Naive thymus-derived CD4-positive, alpha-beta T cell (primary cell): ENCODE data around the gene ACACA. TPM values are rescaled to one million over a fixed set of nuclear protein-coding genes. Genes with fewer than 3 reads are reported as not detected.

Source experiments
- ATAC-seq: fragments of 150-1000 bp; cut with Tn5 transposase; 2 replicates; pipeline ENCODE4 v1.10.0; 2021; ENCODE audit warnings: mild to moderate bottlenecking, moderate library complexity
- CTCF ChIA-PET: fragments of 350-600 bp; sonication (Branson Sonifier 250); formaldehyde crosslinking; loops from one replicate; lab custom pipeline; 2021; ENCODE audit warnings: antibody characterized with exemption; lab: Charles Lee
- POLR2A ChIA-PET: fragments of 350-600 bp; sonication (Branson Sonifier 250); formaldehyde crosslinking; loops from one replicate; lab custom pipeline; 2021; ENCODE audit warnings: antibody characterized with exemption, inconsistent platforms; lab: Charles Lee
- DNase-seq, 9 donors: peaks; one replicate each; pipeline versions ENCODE4 v3.0.0 to v3.0.0-alpha.2; 2020 to 2022; ENCODE audit warnings: mixed read lengths in 1 of 9
- H3K27ac ChIP-seq: one replicate; pipeline ENCODE4 v1.7.0; 2013; ENCODE audit warnings: mild to moderate bottlenecking, low read depth, low read length, moderate library complexity
- H3K27me3 ChIP-seq, 2 donors: one replicate each; pipeline ENCODE4 v1.7.0; 2013; ENCODE audit warnings: low read length in 2 of 2, mild to moderate bottlenecking in 2 of 2, moderate library complexity in 2 of 2; ENCODE audit not compliant: control insufficient read depth in 2 of 2, insufficient read depth in 2 of 2
- H3K36me3 ChIP-seq, 3 experiments: 1 replicate in 2 of 3; 2 replicates in 1 of 3; pipeline ENCODE4 v1.7.0; 2013; ENCODE audit warnings: low read length in 3 of 3, mild to moderate bottlenecking in 3 of 3, moderate library complexity in 1 of 3; ENCODE audit not compliant: insufficient read depth in 3 of 3, control insufficient read depth in 2 of 3
- H3K4me1 ChIP-seq, 2 donors: one replicate each; pipeline ENCODE4 v1.7.0; 2013; ENCODE audit warnings: low read length in 2 of 2, mild to moderate bottlenecking in 2 of 2, moderate library complexity in 1 of 2; ENCODE audit not compliant: control insufficient read depth in 2 of 2, insufficient read depth in 2 of 2
- H3K4me3 ChIP-seq: 2 replicates; pipeline ENCODE4 v1.7.0; 2013; ENCODE audit warnings: mild to moderate bottlenecking, low read length
- H3K9me3 ChIP-seq, 3 experiments: 1 replicate in 2 of 3; 2 replicates in 1 of 3; pipeline ENCODE4 v1.7.0; 2013; ENCODE audit warnings: low read length in 3 of 3; ENCODE audit not compliant: control insufficient read depth in 2 of 3
- H3K27ac Mint-ChIP-seq, 9 donors: one replicate each; pipeline ENCODE4 v1.8.0; 2020 to 2022; ENCODE audit warnings: mixed read lengths in 9 of 9, mild to moderate bottlenecking in 8 of 9, moderate library complexity in 5 of 9, inconsistent platforms in 2 of 9
- H3K27me3 Mint-ChIP-seq, 5 donors: one replicate each; pipeline ENCODE4 v1.8.0; 2021 to 2022; ENCODE audit warnings: mixed read lengths in 5 of 5, mild to moderate bottlenecking in 1 of 5
- H3K36me3 Mint-ChIP-seq, 5 donors: one replicate each; pipeline ENCODE4 v1.8.0; 2020 to 2022; ENCODE audit warnings: mixed read lengths in 5 of 5, mild to moderate bottlenecking in 3 of 5, inconsistent platforms in 1 of 5
- H3K4me1 Mint-ChIP-seq, 7 donors: one replicate each; pipeline ENCODE4 v1.8.0; 2020 to 2022; ENCODE audit warnings: mixed read lengths in 7 of 7, mild to moderate bottlenecking in 3 of 7, inconsistent platforms in 1 of 7
- H3K4me3 Mint-ChIP-seq, 10 donors: one replicate each; pipeline ENCODE4 v1.8.0; 2020 to 2022; ENCODE audit warnings: mild to moderate bottlenecking in 10 of 10, mixed read lengths in 10 of 10, moderate library complexity in 6 of 10, inconsistent platforms in 2 of 10
- H3K9me3 Mint-ChIP-seq, 11 donors: one replicate each; pipeline ENCODE4 v1.8.0; 2020 to 2022; ENCODE audit warnings: mixed read lengths in 11 of 11, mild to moderate bottlenecking in 4 of 11, inconsistent platforms in 1 of 11, moderate library complexity in 1 of 11
- intact Hi-C, 2 donors: fragments of 100-400 bp; cut with micrococcal nuclease; formaldehyde crosslinking; loops; one replicate each; pipeline ENCODE4 v1.15.1; 2023
- polyA plus RNA-seq, 2 donors: library from polyadenylated mRNA; unstranded; fragments of 300-500 nt; fragmentation: Illumina TruSeq; gene quantifications; one replicate each; pipeline ENCODE4 v1.2.3, GENCODE V29; 2021
- total RNA-seq, 6 experiments: library from RNA in 5 of 6; stranded (reverse) in 5 of 6; gene quantifications; 1 replicate in 5 of 6; 2 replicates in 1 of 6; pipeline ENCODE4 v1.2.3 and lab custom pipeline; 2021 to 2026

The ACACA gene
- total and polyA plus RNA-seq, 7 experiments from 2014 or later: 6.1 to 47.0 (median 14.5) TPM

- no peak overlapping the region for H3K27ac ChIP-seq
- ATAC-seq: no peak
- H3K4me3 ChIP-seq: no peak overlapping the region
- POLR2A ChIA-PET: no interaction called here
- Mint-ChIP-seq H3K27ac (peak overlapping the region in 4 of 9 donors; percentile 7 to 77 (median 31)), H3K4me1 (peaks cover 0 to 11% (median 4%) of the 10 kb centered on the region in 7 donors), H3K27me3 (no peaks in the 10 kb centered on the region), H3K4me3 (no peak overlapping the region), H3K36me3 (peaks cover 2 to 32% (median 12%) of the 10 kb centered on the region in 5 donors), H3K9me3 (no peaks in the 10 kb centered on the region)
- no peak for DNase-seq
- H3K36me3 ChIP-seq: peaks cover 0 to 39% (median 0%) of the 10 kb centered on the region in 3 experiments
- H3K4me1 ChIP-seq: no peaks in the 10 kb centered on the region
- no peaks in the 10 kb centered on the region for H3K27me3 ChIP-seq
- intact Hi-C loops: no loop called here
- CTCF ChIA-PET: interaction anchor here (1.3 kb wide), 1 partner anchor 11 kb away, joined by 3 read pairs; no protein-coding TSS in a partner anchor
- H3K9me3 ChIP-seq: no peaks in the 10 kb centered on the region
Measured at GRCh38 chr17:37037590-37038155, 369.0 kb downstream of the ACACA start.

Other genes starting within 250 kb of the ACACA start
- not detected for gene C17orf78, start 30.9 kb downstream of the ACACA start, total RNA-seq
- gene C17orf78, start 30.9 kb downstream of the ACACA start, polyA plus RNA-seq: not detected
- gene TADA2A, start 50 bp upstream of the ACACA start, total RNA-seq: 10 to 100 TPM; 15.2 to 41.3 (median 28.7) TPM
- 10 to 100 TPM in 1 of 2 donors, 1 to 10 TPM in 1; 7.4 to 12.8 TPM for gene TADA2A, start 50 bp upstream of the ACACA start, polyA plus RNA-seq
- 10 to 100 TPM in 1 of 5 experiments, 1 to 10 TPM in 4; 4.3 to 11.7 (median 8.7) TPM for gene DUSP14, start 83.1 kb upstream of the ACACA start, total RNA-seq
- gene DUSP14, start 83.1 kb upstream of the ACACA start, polyA plus RNA-seq: 10 to 100 TPM; 13.0 to 13.1 TPM
- gene SYNRG, start 202.6 kb upstream of the ACACA start, total RNA-seq: 100 to 1,000 TPM in 3 of 5 experiments, 10 to 100 TPM in 2; 85.0 to 146 (median 128) TPM
- 100 to 1,000 TPM in 1 of 2 donors, 10 to 100 TPM in 1; 70.9 to 100 TPM for gene SYNRG, start 202.6 kb upstream of the ACACA start, polyA plus RNA-seq
- gene DDX52, start 236.6 kb upstream of the ACACA start, total RNA-seq: 10 to 100 TPM; 20.8 to 34.0 (median 29.3) TPM
- gene DDX52, start 236.6 kb upstream of the ACACA start, polyA plus RNA-seq: 10 to 100 TPM; 11.9 to 17.7 TPM